Activated CD8-positive, alpha-beta T cell treated with anti-CD3 and anti-CD28 coated beads for 36 hours (primary cell): ENCODE data around the gene SH3GL2. TPM values are rescaled to one million over a fixed set of nuclear protein-coding genes. Genes with fewer than 3 reads are reported as not detected.
A peak's percentile ranks its signal among the peaks of the same experiment; 100 is the strongest.

Experiments used
- ATAC-seq: fragments of 200-7000 bp; cut with Tn5 transposase; one replicate; pipeline ENCODE4 v1.10.0; 2021; ENCODE audit warnings: mild to moderate bottlenecking, moderate library complexity
- CTCF ChIA-PET: fragments of 350-600 bp; sonication (Branson Sonifier 250); formaldehyde crosslinking; loops from one replicate; lab custom pipeline; 2021; ENCODE audit warnings: antibody characterized with exemption; lab: Charles Lee
- POLR2A ChIA-PET: fragments of 350-600 bp; sonication (Branson Sonifier 250); formaldehyde crosslinking; loops from one replicate; lab custom pipeline; 2021; ENCODE audit warnings: antibody characterized with exemption; lab: Charles Lee
- DNase-seq: peaks from one replicate; pipeline ENCODE4 v3.0.0-alpha.2; 2020
- H3K27ac Mint-ChIP-seq: one replicate; pipeline ENCODE4 v1.8.0; 2021; ENCODE audit warnings: mild to moderate bottlenecking, mixed read lengths
- H3K27me3 Mint-ChIP-seq: one replicate; pipeline ENCODE4 v1.8.0; 2021; ENCODE audit warnings: mixed read lengths
- H3K36me3 Mint-ChIP-seq: one replicate; pipeline ENCODE4 v1.8.0; 2021; ENCODE audit warnings: low read depth, mixed read lengths
- H3K4me1 Mint-ChIP-seq: one replicate; pipeline ENCODE4 v1.8.0; 2021; ENCODE audit warnings: low read depth, mixed read lengths
- H3K4me3 Mint-ChIP-seq: one replicate; pipeline ENCODE4 v1.8.0; 2021; ENCODE audit warnings: mild to moderate bottlenecking, moderate library complexity, mixed read lengths
- H3K9me3 Mint-ChIP-seq: one replicate; pipeline ENCODE4 v1.8.0; 2021; ENCODE audit warnings: mixed read lengths
- CTCF ChIP-seq: fragments of 200-600 bp; IDR thresholded peaks from one replicate; pipeline ENCODE4 v1.8.0; 2022; ENCODE audit warnings: antibody characterized with exemption, mild to moderate bottlenecking
- intact Hi-C: fragments of 100-400 bp; cut with micrococcal nuclease; formaldehyde crosslinking; loops from one replicate; pipeline ENCODE4 v1.10.0; 2022
- total RNA-seq, 2 experiments: library from RNA; stranded (reverse); gene quantifications; one replicate each; pipeline ENCODE4 v1.2.3, GENCODE V29; 2021

The SH3GL2 gene
- total RNA-seq, 2 experiments from 2014 or later = not detected

GRCh38 chr9:17810317-17810716 lies 231.5 kb downstream of the SH3GL2 start:
- H3K27me3 Mint-ChIP-seq = peaks cover 6% of the 10 kb centered on the region

GRCh38 chr9:17810728-17811571 lies 232.1 kb downstream of the SH3GL2 start:
- Mint-ChIP-seq H3K27me3 (peaks cover 6% of the 10 kb centered on the region), H3K9me3 (no peaks in the 10 kb centered on the region), H3K4me1 (no peaks in the 10 kb centered on the region), H3K4me3 (no peak overlapping the region), H3K36me3 (no peaks in the 10 kb centered on the region), H3K27ac (no peak overlapping the region)
- ATAC-seq (no peak), DNase-seq (peak; percentile 64)
- intact Hi-C loops = loop anchor here (5.0 kb wide), 1 partner anchor 401 kb away; no protein-coding TSS in a partner anchor
- TF ChIP-seq CTCF = peak; percentile 84
- ChIA-PET POLR2A (no interaction called here), CTCF (interaction anchor here (0.6 to 3.3 kb wide), 18 partner anchors 8 to 1223 kb away, joined by 3 to 15 read pairs (median 4); partner anchors contain the start of gene SAXO1)

More at GRCh38 chr9:17810317-17810716, 231.5 kb downstream of the SH3GL2 start:
- Mint-ChIP-seq H3K9me3 (no peaks in the 10 kb centered on the region), H3K4me1 (no peaks in the 10 kb centered on the region), H3K27ac (no peak overlapping the region), H3K4me3 (no peak overlapping the region), H3K36me3 (no peaks in the 10 kb centered on the region)
- TF ChIP-seq CTCF = no peak
- no peak for DNase-seq
- ATAC-seq = no peak
- CTCF ChIA-PET = interaction anchor here (0.6 to 1.6 kb wide), 11 partner anchors 8 to 1223 kb away, joined by 3 to 13 read pairs (median 4); partner anchors contain the start of gene SAXO1
- POLR2A ChIA-PET = no interaction called here
- intact Hi-C loops = loop anchor here (5.0 kb wide), 1 partner anchor 402 kb away; no protein-coding TSS in a partner anchor

GRCh38 chr9:17813798-17814197 lies 234.9 kb downstream of the SH3GL2 start:
- intact Hi-C loops = loop anchor here (5.0 kb wide), 1 partner anchor 399 kb away; no protein-coding TSS in a partner anchor
- POLR2A ChIA-PET = no interaction called here
- DNase-seq (no peak), ATAC-seq (no peak)
- no peak overlapping the region for H3K27ac Mint-ChIP-seq
- H3K4me3 Mint-ChIP-seq = no peak overlapping the region
- H3K9me3 Mint-ChIP-seq = no peaks in the 10 kb centered on the region
- H3K27me3 Mint-ChIP-seq = peaks cover 6% of the 10 kb centered on the region
- no peaks in the 10 kb centered on the region for H3K4me1 Mint-ChIP-seq
- no peaks in the 10 kb centered on the region for H3K36me3 Mint-ChIP-seq
- TF ChIP-seq CTCF = no peak
- CTCF ChIA-PET = interaction anchor here (2.0 to 3.3 kb wide), 2 partner anchors 400 to 1215 kb away, joined by 5 to 15 read pairs; no protein-coding TSS in a partner anchor

GRCh38 chr9:17816431-17817027 lies 237.7 kb downstream of the SH3GL2 start:
- intact Hi-C loops = no loop called here
- no peaks in the 10 kb centered on the region for H3K36me3 Mint-ChIP-seq
- POLR2A ChIA-PET = no interaction called here
- peaks cover 6% of the 10 kb centered on the region for H3K27me3 Mint-ChIP-seq
- no peak overlapping the region for H3K4me3 Mint-ChIP-seq
- DNase-seq = no peak
- no peak for TF ChIP-seq CTCF
- peaks cover 3% of the 10 kb centered on the region for H3K4me1 Mint-ChIP-seq
- CTCF ChIA-PET = no interaction called here
- H3K27ac Mint-ChIP-seq = no peak overlapping the region
- no peak for ATAC-seq
- peaks cover 4% of the 10 kb centered on the region for H3K9me3 Mint-ChIP-seq

GRCh38 chr9:17824191-17824590 lies 245.3 kb downstream of the SH3GL2 start:
- TF ChIP-seq CTCF = no peak
- Mint-ChIP-seq H3K27me3 (no peaks in the 10 kb centered on the region), H3K4me1 (peaks cover 3% of the 10 kb centered on the region), H3K27ac (no peak overlapping the region), H3K9me3 (peaks cover 4% of the 10 kb centered on the region), H3K4me3 (no peak overlapping the region), H3K36me3 (no peaks in the 10 kb centered on the region)
- intact Hi-C loops = no loop called here
- ChIA-PET CTCF (no interaction called here), POLR2A (no interaction called here)
- no peak for ATAC-seq
- DNase-seq = no peak
